ENCODE data around the gene LAMA3. TPM values are rescaled to one million over a fixed set of nuclear protein-coding genes. Genes with fewer than 3 reads are reported as not detected.

The LAMA3 gene
- total RNA-seq, 2 donors from 2014 or later: 9.3 to 21.1 TPM

DNA sequence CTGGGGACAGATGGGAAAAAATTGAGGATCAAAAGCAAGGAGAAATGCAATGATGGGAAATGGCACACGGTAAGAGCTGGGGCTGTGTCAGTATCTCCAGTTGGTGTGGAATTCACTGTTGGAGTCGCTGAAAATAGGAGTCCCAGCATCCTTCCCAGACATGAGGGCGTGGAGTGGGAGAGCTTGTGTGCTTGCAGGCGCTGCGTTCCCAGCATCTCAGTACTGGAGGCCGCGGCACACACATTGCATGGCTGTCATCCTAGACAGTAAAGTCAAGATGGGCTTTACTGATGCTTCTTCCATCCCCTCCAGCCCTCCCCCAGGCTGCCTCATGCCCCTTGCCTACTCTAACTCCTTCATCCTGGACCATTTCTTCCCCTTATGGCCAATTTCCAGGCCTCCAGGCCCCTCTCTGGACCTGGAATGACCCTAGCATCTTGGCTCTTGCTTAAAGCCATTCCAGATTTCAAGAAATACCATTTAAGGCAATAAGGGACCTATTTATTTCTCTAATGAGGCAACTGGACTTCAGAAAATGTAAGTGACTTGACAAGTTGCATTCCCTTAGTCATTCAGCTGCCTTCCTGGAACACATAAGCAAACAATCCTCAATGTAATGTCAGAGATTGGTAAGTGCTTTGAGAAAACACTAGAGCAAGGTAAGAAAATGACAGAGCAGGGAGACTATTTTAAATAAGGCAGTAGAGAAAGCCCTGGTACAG lies 254.8 kb downstream of the LAMA3 start:
- WGBS, 2 donors: 84 to 96% methylated on average over 7 of the region's 7 CpGs
- no peak for TF ChIP-seq POLR2A (IDR thresholded peaks at IDR 0.05)
- TF ChIP-seq, protein P1, sequence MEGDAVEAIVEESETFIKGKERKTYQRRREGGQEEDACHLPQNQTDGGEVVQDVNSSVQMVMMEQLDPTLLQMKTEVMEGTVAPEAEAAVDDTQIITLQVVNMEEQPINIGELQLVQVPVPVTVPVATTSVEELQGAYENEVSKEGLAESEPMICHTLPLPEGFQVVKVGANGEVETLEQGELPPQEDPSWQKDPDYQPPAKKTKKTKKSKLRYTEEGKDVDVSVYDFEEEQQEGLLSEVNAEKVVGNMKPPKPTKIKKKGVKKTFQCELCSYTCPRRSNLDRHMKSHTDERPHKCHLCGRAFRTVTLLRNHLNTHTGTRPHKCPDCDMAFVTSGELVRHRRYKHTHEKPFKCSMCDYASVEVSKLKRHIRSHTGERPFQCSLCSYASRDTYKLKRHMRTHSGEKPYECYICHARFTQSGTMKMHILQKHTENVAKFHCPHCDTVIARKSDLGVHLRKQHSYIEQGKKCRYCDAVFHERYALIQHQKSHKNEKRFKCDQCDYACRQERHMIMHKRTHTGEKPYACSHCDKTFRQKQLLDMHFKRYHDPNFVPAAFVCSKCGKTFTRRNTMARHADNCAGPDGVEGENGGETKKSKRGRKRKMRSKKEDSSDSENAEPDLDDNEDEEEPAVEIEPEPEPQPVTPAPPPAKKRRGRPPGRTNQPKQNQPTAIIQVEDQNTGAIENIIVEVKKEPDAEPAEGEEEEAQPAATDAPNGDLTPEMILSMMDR (IDR thresholded peaks at IDR 0.05): no peak
- no peak for DNase-seq
- no peak overlapping the region for H3K4me3 ChIP-seq
- H3K36me3 ChIP-seq (replicated peaks in 1 of 2; ENCODE audit: insufficient read depth in 1 of 2, low read depth in 2 of 2): no peaks in the 10 kb centered on the region
- no peak for ATAC-seq
- H3K27me3 ChIP-seq: no peaks in the 10 kb centered on the region
- H3K27ac ChIP-seq: no peak overlapping the region
- no peaks in the 10 kb centered on the region for H3K4me1 ChIP-seq
- intact Hi-C loops (cut with DNase I): no loop called here
- H3K9me3 ChIP-seq: no peaks in the 10 kb centered on the region

DNA sequence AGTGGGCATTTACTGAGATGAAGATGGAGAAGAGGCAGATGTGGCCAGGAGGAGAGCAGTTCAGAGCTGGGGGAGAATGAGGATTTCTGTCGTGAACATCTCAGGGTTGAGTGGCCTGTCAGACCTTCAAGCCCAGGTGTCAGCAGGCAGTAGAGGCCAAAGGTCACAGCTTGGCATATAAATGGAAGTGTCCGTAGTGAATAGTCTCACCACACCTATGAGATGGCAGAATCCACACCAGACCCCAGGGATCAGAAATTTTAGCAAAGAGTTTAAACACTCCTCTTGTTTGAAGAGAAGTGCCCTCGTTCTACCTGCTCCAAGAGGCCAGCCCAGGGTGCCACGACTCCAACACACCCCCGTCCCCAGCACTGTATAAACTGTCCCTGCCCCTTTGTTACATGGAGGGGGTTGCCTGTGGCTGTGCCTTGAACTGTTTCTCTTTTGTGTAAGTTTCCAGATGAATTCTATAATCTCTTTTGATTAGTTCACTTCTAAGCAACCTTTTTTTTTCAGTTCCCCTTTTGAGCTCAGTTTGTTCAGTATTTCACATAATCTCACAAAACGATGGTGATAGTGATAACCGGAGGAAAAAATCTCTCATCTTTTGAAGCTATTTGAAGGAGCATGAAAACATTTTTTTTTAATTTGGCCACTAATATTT lies 256.3 kb downstream of the LAMA3 start:
- ATAC-seq (no peak), DNase-seq (no peak)
- no peaks in the 10 kb centered on the region for H3K4me1 ChIP-seq
- no peak overlapping the region for H3K4me3 ChIP-seq
- 79 to 82% methylated on average over 7 of the region's 7 CpGs for WGBS, 2 donors
- H3K27me3 ChIP-seq: no peaks in the 10 kb centered on the region
- TF ChIP-seq, protein P1 (IDR thresholded peaks at IDR 0.05): no peak
- TF ChIP-seq POLR2A (IDR thresholded peaks at IDR 0.05): no peak
- no peaks in the 10 kb centered on the region for H3K9me3 ChIP-seq
- H3K27ac ChIP-seq: no peak overlapping the region
- no peaks in the 10 kb centered on the region for H3K36me3 ChIP-seq (replicated peaks in 1 of 2; ENCODE audit: insufficient read depth in 1 of 2, low read depth in 2 of 2)
- intact Hi-C loops (cut with DNase I): no loop called here

DNA sequence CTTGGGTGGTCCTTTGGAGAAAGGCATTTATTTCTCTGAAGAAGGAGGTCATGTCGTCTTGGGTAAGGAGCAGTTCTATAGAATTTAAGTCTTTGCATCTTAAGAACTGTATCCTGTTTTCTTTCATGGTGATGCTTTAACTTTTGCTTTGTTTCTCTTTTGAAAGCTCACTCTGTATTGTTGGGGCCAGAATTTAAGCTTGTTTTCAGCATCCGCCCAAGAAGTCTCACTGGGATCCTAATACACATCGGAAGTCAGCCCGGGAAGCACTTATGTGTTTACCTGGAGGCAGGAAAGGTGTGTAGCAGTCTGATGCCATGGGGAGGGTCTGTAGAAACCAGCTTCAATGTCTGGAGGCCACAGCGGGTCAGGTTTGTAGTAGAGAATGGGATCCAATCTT lies 260.6 kb downstream of the LAMA3 start:
- ATAC-seq (no peak), DNase-seq (no peak)
- H3K4me1 ChIP-seq: no peaks in the 10 kb centered on the region
- TF ChIP-seq, protein P1 (IDR thresholded peaks at IDR 0.05): no peak
- TF ChIP-seq POLR2A (IDR thresholded peaks at IDR 0.05): no peak
- no peak overlapping the region for H3K27ac ChIP-seq
- no peaks in the 10 kb centered on the region for H3K27me3 ChIP-seq
- no peaks in the 10 kb centered on the region for H3K9me3 ChIP-seq
- H3K4me3 ChIP-seq: no peak overlapping the region
- intact Hi-C loops (cut with DNase I): no loop called here
- WGBS, 2 donors: 73 to 74% methylated on average over 5 of the region's 5 CpGs
- H3K36me3 ChIP-seq (replicated peaks in 1 of 2; ENCODE audit: insufficient read depth in 1 of 2, low read depth in 2 of 2): no peaks in the 10 kb centered on the region

DNA sequence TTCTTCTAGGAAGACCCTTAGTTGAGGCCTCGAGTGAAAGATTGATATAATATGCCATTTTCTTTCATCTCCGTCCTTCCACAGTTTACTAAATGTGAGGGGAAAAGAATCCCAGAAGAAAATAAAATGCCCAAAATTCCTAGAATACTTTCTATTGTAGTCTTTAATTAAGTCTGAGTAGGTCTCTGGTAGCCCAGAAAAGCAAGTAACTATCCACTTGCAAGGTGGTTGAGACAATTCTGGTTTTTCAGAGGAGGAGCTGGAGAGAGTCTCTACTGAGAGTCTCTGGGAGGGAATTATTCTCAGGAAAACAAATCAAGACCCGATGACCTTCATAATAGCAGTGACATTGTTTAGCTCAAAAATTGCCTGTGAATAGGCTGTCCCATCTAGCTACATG lies 261.4 kb downstream of the LAMA3 start:
- Histone ChIP-seq H3K4me3 (no peak overlapping the region), H3K36me3 (replicated peaks in 1 of 2; ENCODE audit: insufficient read depth in 1 of 2, low read depth in 2 of 2) (no peaks in the 10 kb centered on the region), H3K27ac (no peak overlapping the region), H3K9me3 (no peaks in the 10 kb centered on the region), H3K27me3 (no peaks in the 10 kb centered on the region), H3K4me1 (no peaks in the 10 kb centered on the region)
- ATAC-seq (no peak), DNase-seq (no peak)
- intact Hi-C loops (cut with DNase I): no loop called here
- WGBS, 2 donors: 76 to 85% methylated on average over 3 of the region's 3 CpGs
- TF ChIP-seq POLR2A (IDR thresholded peaks at IDR 0.05): no peak
- TF ChIP-seq, protein P1 (IDR thresholded peaks at IDR 0.05): no peak
